B cell (primary cell): ENCODE data around the gene MYO18A. TPM values are rescaled to one million over a fixed set of nuclear protein-coding genes. Genes with fewer than 3 reads are reported as not detected.

Source experiments
- ATAC-seq: fragments of 200-7000 bp; cut with Tn5 transposase; one replicate; pipeline ENCODE4 v1.10.0; 2021; ENCODE audit warnings: low read depth, mild to moderate bottlenecking, moderate number of reproducible peaks, moderate library complexity
- CTCF ChIA-PET: fragments of 350-600 bp; sonication (Branson Sonifier 250); formaldehyde crosslinking; loops from one replicate; lab custom pipeline; 2021; ENCODE audit warnings: antibody characterized with exemption, inconsistent platforms; lab: Charles Lee
- POLR2A ChIA-PET: fragments of 350-600 bp; sonication (Branson Sonifier 250); formaldehyde crosslinking; loops from one replicate; lab custom pipeline; 2021; ENCODE audit warnings: antibody characterized with exemption; lab: Charles Lee
- DNase-seq: peaks from one replicate; pipeline ENCODE4 v3.0.0; 2013
- H2AFZ ChIP-seq: 2 replicates; pipeline ENCODE4 v1.6.1; 2012; ENCODE audit warnings: mild to moderate bottlenecking, low read depth, low read length; ENCODE audit not compliant: insufficient read depth, poor library complexity, severe bottlenecking
- H3K27ac ChIP-seq, 2 donors: 1 replicate in 1 of 2; 2 replicates in 1 of 2; pipeline ENCODE4 v1.5.1; 2012 to 2013; ENCODE audit warnings: low read length in 2 of 2, mild to moderate bottlenecking in 2 of 2, moderate library complexity in 1 of 2
- H3K27me3 ChIP-seq, 4 experiments: fragments of 200-600 bp in 1 of 4; sonication (generic) in 1 of 4; replicated peaks in 1 of 4; 1 replicate in 2 of 4; 2 replicates in 2 of 4; pipeline versions ENCODE4 v1.6.1 to v1.7.0; 2013 to 2016; ENCODE audit warnings: low read length in 3 of 4, mild to moderate bottlenecking in 2 of 4, mixed read lengths in 1 of 4, moderate library complexity in 1 of 4; ENCODE audit not compliant: insufficient read depth in 4 of 4, control insufficient read depth in 3 of 4; ENCODE audit errors: control extremely low read depth in 1 of 4
- H3K36me3 ChIP-seq, 2 experiments: replicated peaks in 1 of 2; 1 replicate in 1 of 2; 2 replicates in 1 of 2; pipeline versions ENCODE4 v1.6.1 to v1.7.1; 2013; ENCODE audit warnings: low read length in 1 of 2; ENCODE audit not compliant: insufficient read depth in 2 of 2, control insufficient read depth in 1 of 2; ENCODE audit errors: control extremely low read depth in 1 of 2, extremely low read depth in 1 of 2
- H3K4me1 ChIP-seq, 2 donors: fragments of 200-600 bp in 1 of 2; sonication (generic) in 1 of 2; 1 replicate in 1 of 2; 2 replicates in 1 of 2; pipeline versions ENCODE4 v1.5.1 to v1.6.1; 2013 to 2017; ENCODE audit warnings: low read length in 2 of 2; ENCODE audit not compliant: control insufficient read depth in 2 of 2, insufficient read depth in 2 of 2
- H3K4me2 ChIP-seq: replicated peaks from 2 replicates; pipeline ENCODE3; 2012; ENCODE audit warnings: mild to moderate bottlenecking, low read depth, low read length; ENCODE audit not compliant: poor library complexity, severe bottlenecking
- H3K4me3 ChIP-seq, 5 experiments: fragments of 200-600 bp in 1 of 5; sonication (generic) in 1 of 5; 1 replicate in 3 of 5; 2 replicates in 2 of 5; pipeline versions ENCODE4 v1.5.1 to v1.7.0; 2011 to 2016; ENCODE audit warnings: low read length in 4 of 5, mild to moderate bottlenecking in 4 of 5, low read depth in 2 of 5, control low read depth in 1 of 5, moderate library complexity in 1 of 5; ENCODE audit not compliant: insufficient read depth in 1 of 5; ENCODE audit errors: control extremely low read depth in 1 of 5, extremely low read depth in 1 of 5
- H3K79me2 ChIP-seq: fragments of 200-600 bp; sonication (generic); one replicate; pipeline ENCODE4 v1.6.0; 2016; ENCODE audit warnings: low read length; ENCODE audit not compliant: control insufficient read depth, insufficient read depth
- H3K9ac ChIP-seq: fragments of 200-600 bp; sonication (generic); 2 replicates; pipeline ENCODE4 v1.6.1; 2017; ENCODE audit warnings: mild to moderate bottlenecking, low read length, moderate library complexity
- H3K9me3 ChIP-seq, 3 donors: one replicate each; pipeline versions ENCODE4 v1.6.1 to v1.7.1; 2013; ENCODE audit warnings: low read length in 2 of 3; ENCODE audit not compliant: control insufficient read depth in 2 of 3, insufficient read depth in 1 of 3; ENCODE audit errors: control extremely low read depth in 1 of 3
- H4K20me1 ChIP-seq: 2 replicates; pipeline ENCODE4 v1.6.0; 2012; ENCODE audit warnings: mild to moderate bottlenecking, low read length; ENCODE audit not compliant: insufficient read depth, control insufficient read depth, poor library complexity, severe bottlenecking
- H3K27ac Mint-ChIP-seq: one replicate; pipeline ENCODE4 v1.8.0; 2021; ENCODE audit warnings: mixed read lengths
- H3K27me3 Mint-ChIP-seq: one replicate; pipeline ENCODE4 v1.8.0; 2021; ENCODE audit warnings: mixed read lengths
- H3K4me1 Mint-ChIP-seq: one replicate; pipeline ENCODE4 v1.8.0; 2021; ENCODE audit warnings: mixed read lengths
- H3K4me3 Mint-ChIP-seq: one replicate; pipeline ENCODE4 v1.8.0; 2021; ENCODE audit warnings: mixed read lengths
- H3K9me3 Mint-ChIP-seq: one replicate; pipeline ENCODE4 v1.8.0; 2022; ENCODE audit warnings: mixed read lengths; ENCODE audit not compliant: insufficient read depth
- CTCF ChIP-seq: fragments of 200-600 bp; IDR thresholded peaks from one replicate; pipeline ENCODE4 v1.8.0; 2022; ENCODE audit warnings: antibody characterized with exemption, mild to moderate bottlenecking
- EZH2 ChIP-seq: IDR thresholded peaks from 2 replicates; pipeline ENCODE4 v1.6.1; 2012; ENCODE audit warnings: borderline replicate concordance, low read depth, mild to moderate bottlenecking, moderate library complexity, low read length; ENCODE audit not compliant: insufficient read depth, poor library complexity, severe bottlenecking
- WGBS: methylation state at CpG from one replicate; pipeline ENCODE4 v1.1.5; 2013; ENCODE audit warnings: missing lambda C conversion rate; ENCODE audit not compliant: insufficient coverage; 5-methylcytosine and 5-hydroxymethylcytosine counted together
- intact Hi-C: fragments of 100-400 bp; cut with micrococcal nuclease; formaldehyde crosslinking; loops from one replicate; pipeline ENCODE4 v1.10.0; 2022
- polyA plus RNA-seq: library from polyadenylated mRNA; depleted of rRNA; stranded (reverse); fragments of >200 nt; gene quantifications from 2 replicates; pipeline ENCODE4 v1.2.3, GENCODE V29; 2012
- total RNA-seq, 2 donors: library from RNA; stranded (reverse); fragments of 120-200 nt in 1 of 2; gene quantifications; 1 replicate in 1 of 2; 2 replicates in 1 of 2; pipeline versions ENCODE4 v1.2.3 to v1.2.4, GENCODE V29; 2013 to 2022

Gene MYO18A
- total and polyA plus RNA-seq, 2 donors (not counting 1 experiment from before 2014, with no cell fraction given): 72.2 to 155 TPM

GRCh38 chr17:29066047-29066446 lies 114.2 kb downstream of the MYO18A start:
- Histone ChIP-seq H3K9me3 (no peaks in the 10 kb centered on the region), H3K4me1 (no peaks in the 10 kb centered on the region), H3K9ac (no peak overlapping the region), H3K36me3 (no peaks in the 10 kb centered on the region), H4K20me1 (no peaks in the 10 kb centered on the region), H3K4me3 (no peak overlapping the region), H3K27me3 (no peaks in the 10 kb centered on the region), H3K27ac (no peak overlapping the region), H3K79me2 (no peaks in the 10 kb centered on the region), H2AFZ (no peak overlapping the region), H3K4me2 (no peak overlapping the region)
- Mint-ChIP-seq H3K9me3 (no peaks in the 10 kb centered on the region), H3K4me3 (no peak overlapping the region), H3K27me3 (no peaks in the 10 kb centered on the region), H3K4me1 (no peaks in the 10 kb centered on the region), H3K27ac (no peak overlapping the region)
- 100% methylated on average over 4 of the region's 7 CpGs for WGBS
- TF ChIP-seq CTCF (no peak), EZH2 (no peak)
- DNase-seq: no peak
- no peak for ATAC-seq
- ChIA-PET POLR2A (no interaction called here), CTCF (no interaction called here)
- intact Hi-C loops: no loop called here

- WGBS: 93% methylated on average over 3 of the region's 7 CpGs
- Mint-ChIP-seq H3K9me3 (no peaks in the 10 kb centered on the region), H3K4me1 (no peaks in the 10 kb centered on the region), H3K27me3 (no peaks in the 10 kb centered on the region), H3K27ac (no peak overlapping the region), H3K4me3 (no peak overlapping the region)
- H3K4me1 ChIP-seq: no peaks in the 10 kb centered on the region
- ChIA-PET CTCF (no interaction called here), POLR2A (no interaction called here)
- ATAC-seq (no peak), DNase-seq (no peak)
- intact Hi-C loops: no loop called here
- no peak overlapping the region for H3K9ac ChIP-seq
- no peaks in the 10 kb centered on the region for H3K79me2 ChIP-seq
- no peaks in the 10 kb centered on the region for H3K9me3 ChIP-seq
- no peaks in the 10 kb centered on the region for H4K20me1 ChIP-seq
- H3K27me3 ChIP-seq: no peaks in the 10 kb centered on the region
- H3K27ac ChIP-seq: no peak overlapping the region
- TF ChIP-seq CTCF (no peak), EZH2 (no peak)
- H3K36me3 ChIP-seq: no peaks in the 10 kb centered on the region
- H3K4me3 ChIP-seq: no peak overlapping the region
- no peak overlapping the region for H3K4me2 ChIP-seq
- H2AFZ ChIP-seq: no peak overlapping the region
These were observed 116.2 kb downstream of the MYO18A start for GRCh38 chr17:29063992-29064391.
